ENCODE measurements around the gene AHRR. TPM values are rescaled to one million over a fixed set of nuclear protein-coding genes. Genes with fewer than 3 reads are reported as not detected.

The AHRR gene
- total RNA-seq, 1 donor from 2014 or later, result 11.3 TPM

GRCh38 chr5:388266-389196, 67.0 kb downstream of the AHRR start:
- DNase-seq (ENCODE audit: extremely low spot score in 2 of 2), result peak; percentile 74 to 81
- no peak for TF ChIP-seq POLR2AphosphoS5 (IDR thresholded peaks at IDR 0.05; ENCODE audit: insufficient read depth in 1 of 2, low read depth in 1 of 2)
- no peak for TF ChIP-seq CTCF (IDR thresholded peaks at IDR 0.05)
- TF ChIP-seq POLR2A (IDR thresholded peaks at IDR 0.05), result no peak
- H3K4me3 ChIP-seq, result no peak overlapping the region
- H3K27ac ChIP-seq, result no peak overlapping the region
- no peaks in the 10 kb centered on the region for H3K27me3 ChIP-seq
- no peaks in the 10 kb centered on the region for H3K36me3 ChIP-seq
- intact Hi-C loops (cut with DNase I), result no loop called here
- H3K4me1 ChIP-seq, result peaks cover 11% of the 10 kb centered on the region
- no peaks in the 10 kb centered on the region for H3K9me3 ChIP-seq

DNA sequence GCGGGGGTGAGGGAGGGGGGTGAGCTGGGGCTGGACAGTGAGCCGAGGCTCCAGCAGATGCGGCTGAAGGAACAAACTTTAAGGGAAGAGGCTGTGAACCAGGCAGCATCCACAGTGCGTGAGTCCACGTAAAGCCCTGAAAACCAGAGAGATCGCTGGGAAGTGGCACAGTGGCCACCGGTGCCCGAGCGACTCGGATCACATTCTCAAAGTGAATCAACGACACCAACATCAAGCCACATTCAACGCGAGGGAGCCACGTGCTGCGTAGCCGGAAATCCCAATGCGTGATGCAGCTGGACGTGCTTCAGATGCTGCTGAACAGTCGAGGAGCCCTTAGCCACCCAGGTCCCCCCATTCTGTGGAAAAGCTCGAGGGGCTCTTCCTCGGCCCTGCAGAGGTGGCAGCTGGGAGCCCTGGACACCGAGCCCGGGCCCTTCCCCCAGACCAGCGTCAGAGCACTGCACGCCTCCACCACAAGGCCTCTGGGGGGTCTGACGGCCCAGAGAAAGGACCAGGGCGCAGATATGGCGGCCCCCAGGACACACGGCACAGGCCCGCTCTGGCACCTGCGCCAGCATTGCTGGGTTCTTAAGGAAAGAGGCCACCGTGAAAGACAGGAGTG, 67.8 kb downstream of the AHRR start:
- intact Hi-C loops (cut with DNase I), result no loop called here
- no peak for TF ChIP-seq POLR2A (IDR thresholded peaks at IDR 0.05)
- TF ChIP-seq CTCF (IDR thresholded peaks at IDR 0.05), result no peak
- TF ChIP-seq POLR2AphosphoS5 (IDR thresholded peaks at IDR 0.05; ENCODE audit: insufficient read depth in 1 of 2, low read depth in 1 of 2), result no peak
- H3K4me1 ChIP-seq, result peaks cover 17% of the 10 kb centered on the region
- H3K27me3 ChIP-seq, result no peaks in the 10 kb centered on the region
- no peaks in the 10 kb centered on the region for H3K9me3 ChIP-seq
- no peak overlapping the region for H3K27ac ChIP-seq
- no peak overlapping the region for H3K4me3 ChIP-seq
- DNase-seq (ENCODE audit: extremely low spot score in 2 of 2), result peak; percentile 52 to 84
- no peaks in the 10 kb centered on the region for H3K36me3 ChIP-seq

GRCh38 chr5:389891-390622, 68.5 kb downstream of the AHRR start:
- peak in 1 of 2 donors; percentile 29 for DNase-seq (ENCODE audit: extremely low spot score in 2 of 2)

More at GRCh38 chr5:389891-390622, 68.5 kb downstream of the AHRR start:
- intact Hi-C loops (cut with DNase I), result no loop called here
- no peaks in the 10 kb centered on the region for H3K36me3 ChIP-seq
- TF ChIP-seq CTCF (IDR thresholded peaks at IDR 0.05), result no peak
- TF ChIP-seq POLR2AphosphoS5 (IDR thresholded peaks at IDR 0.05; ENCODE audit: insufficient read depth in 1 of 2, low read depth in 1 of 2), result no peak
- TF ChIP-seq POLR2A (IDR thresholded peaks at IDR 0.05), result no peak
- H3K4me1 ChIP-seq, result peaks cover 24% of the 10 kb centered on the region
- H3K9me3 ChIP-seq, result no peaks in the 10 kb centered on the region
- no peak overlapping the region for H3K4me3 ChIP-seq
- H3K27ac ChIP-seq, result no peak overlapping the region
- no peaks in the 10 kb centered on the region for H3K27me3 ChIP-seq
